Measurements from ENCODE around the gene SIRT5. TPM values are rescaled to one million over a fixed set of nuclear protein-coding genes. Genes with fewer than 3 reads are reported as not detected.

SIRT5 gene
- total RNA-seq, 2 experiments from 2014 or later = 10.0 to 10.5 TPM

- peaks cover 15% of the 10 kb centered on the region for H3K4me1 Mint-ChIP-seq
- POLR2A ChIA-PET = interaction anchor here (2.1 kb wide), 1 partner anchor 14 kb away, joined by 8 read pairs; the partner anchor contains the start of gene NOL7
- no peak overlapping the region for H3K27ac Mint-ChIP-seq
- no peaks in the 10 kb centered on the region for H3K9me3 Mint-ChIP-seq
- H3K36me3 Mint-ChIP-seq (ENCODE audit: low read depth) = peaks cover 66% of the 10 kb centered on the region
- H3K27me3 Mint-ChIP-seq = no peaks in the 10 kb centered on the region
- CTCF ChIA-PET = interaction anchor here (0.7 to 1.8 kb wide), 3 partner anchors 14 to 206 kb away, joined by 4 to 8 read pairs (median 5); partner anchors contain the start of gene NOL7
- DNase-seq = no peak
- no peak overlapping the region for H3K4me3 Mint-ChIP-seq
These were observed 55.2 kb downstream of the SIRT5 start for GRCh38 chr6:13629459-13630116.

GRCh38 chr6:13630499-13630898, 56.1 kb downstream of the SIRT5 start:
- H3K4me1 Mint-ChIP-seq = peaks cover 14% of the 10 kb centered on the region
- CTCF ChIA-PET = interaction anchor here (0.7 to 2.0 kb wide), 4 partner anchors 15 to 205 kb away, joined by 4 to 8 read pairs (median 6); partner anchors contain the start of genes NOL7 and SIRT5
- POLR2A ChIA-PET = interaction anchor here (2.1 kb wide), 1 partner anchor 15 kb away, joined by 8 read pairs; the partner anchor contains the start of gene NOL7
- H3K27me3 Mint-ChIP-seq = no peaks in the 10 kb centered on the region
- no peak overlapping the region for H3K27ac Mint-ChIP-seq
- DNase-seq = no peak
- peaks cover 69% of the 10 kb centered on the region for H3K36me3 Mint-ChIP-seq (ENCODE audit: low read depth)
- H3K9me3 Mint-ChIP-seq = no peaks in the 10 kb centered on the region
- H3K4me3 Mint-ChIP-seq = no peak overlapping the region

- Mint-ChIP-seq H3K4me1 (peaks cover 33% of the 10 kb centered on the region), H3K27ac (no peak overlapping the region), H3K27me3 (no peaks in the 10 kb centered on the region), H3K9me3 (no peaks in the 10 kb centered on the region), H3K36me3 (ENCODE audit: low read depth) (peaks cover 73% of the 10 kb centered on the region), H3K4me3 (no peak overlapping the region)
- DNase-seq = no peak
- POLR2A ChIA-PET = interaction anchor here (4.5 kb wide), 1 partner anchor 17 kb away, joined by 24 read pairs; the partner anchor contains the start of gene NOL7
- CTCF ChIA-PET = interaction anchor here (1.2 to 2.3 kb wide), 3 partner anchors 9 to 70 kb away, joined by 3 to 11 read pairs (median 5); partner anchors contain the start of gene NOL7
These were observed 58.9 kb downstream of the SIRT5 start for GRCh38 chr6:13633343-13633742.

GRCh38 chr6:13635948-13636658, 61.7 kb downstream of the SIRT5 start:
- Mint-ChIP-seq H3K27me3 (no peaks in the 10 kb centered on the region), H3K36me3 (ENCODE audit: low read depth) (peaks cover 67% of the 10 kb centered on the region), H3K27ac (peak overlapping the region; percentile 76), H3K4me3 (peak overlapping the region; percentile 2), H3K4me1 (peaks cover 27% of the 10 kb centered on the region), H3K9me3 (no peaks in the 10 kb centered on the region)
- no peak for DNase-seq
- CTCF ChIA-PET = interaction anchor here (1.0 to 2.6 kb wide), 3 partner anchors 11 to 173 kb away, joined by 3 to 12 read pairs (median 6); partner anchors contain the start of gene NOL7
- POLR2A ChIA-PET = interaction anchor here (0.9 to 4.5 kb wide), 6 partner anchors 12 to 128 kb away, joined by 3 to 24 read pairs (median 4); partner anchors contain the start of genes NOL7 and RANBP9

- POLR2A ChIA-PET = interaction anchor here (4.5 kb wide), 1 partner anchor 22 kb away, joined by 24 read pairs; the partner anchor contains the start of gene NOL7
- Mint-ChIP-seq H3K4me1 (peaks cover 27% of the 10 kb centered on the region), H3K36me3 (ENCODE audit: low read depth) (peaks cover 62% of the 10 kb centered on the region), H3K9me3 (no peaks in the 10 kb centered on the region), H3K27me3 (no peaks in the 10 kb centered on the region), H3K27ac (no peak overlapping the region), H3K4me3 (no peak overlapping the region)
- no peak for DNase-seq
- CTCF ChIA-PET = interaction anchor here (1.7 kb wide), 1 partner anchor 72 kb away, joined by 5 read pairs; no protein-coding TSS in a partner anchor
These were observed 63.6 kb downstream of the SIRT5 start for GRCh38 chr6:13638014-13638413.

GRCh38 chr6:13638626-13639025, 64.2 kb downstream of the SIRT5 start:
- no peaks in the 10 kb centered on the region for H3K9me3 Mint-ChIP-seq
- H3K27ac Mint-ChIP-seq = no peak overlapping the region
- no peak overlapping the region for H3K4me3 Mint-ChIP-seq
- peaks cover 66% of the 10 kb centered on the region for H3K36me3 Mint-ChIP-seq (ENCODE audit: low read depth)
- ChIA-PET CTCF (interaction anchor here (1.7 kb wide), 1 partner anchor 71 kb away, joined by 5 read pairs; no protein-coding TSS in a partner anchor), POLR2A (no interaction called here)
- DNase-seq = no peak
- H3K4me1 Mint-ChIP-seq = peaks cover 30% of the 10 kb centered on the region
- H3K27me3 Mint-ChIP-seq = no peaks in the 10 kb centered on the region

GRCh38 chr6:13641315-13641714, 66.9 kb downstream of the SIRT5 start:
- ChIA-PET CTCF (no interaction called here), POLR2A (interaction anchor here (1.2 to 1.9 kb wide), 3 partner anchors 25 to 70 kb away, joined by 3 to 5 read pairs (median 5); partner anchors contain the start of gene RANBP9)
- Mint-ChIP-seq H3K27ac (no peak overlapping the region), H3K27me3 (no peaks in the 10 kb centered on the region), H3K36me3 (ENCODE audit: low read depth) (peaks cover 48% of the 10 kb centered on the region), H3K4me3 (no peak overlapping the region), H3K4me1 (peaks cover 18% of the 10 kb centered on the region), H3K9me3 (no peaks in the 10 kb centered on the region)
- no peak for DNase-seq

- H3K9me3 Mint-ChIP-seq = no peaks in the 10 kb centered on the region
- POLR2A ChIA-PET = interaction anchor here (0.9 to 1.9 kb wide), 2 partner anchors 39 to 66 kb away, joined by 3 to 5 read pairs; no protein-coding TSS in a partner anchor
- DNase-seq = no peak
- no peaks in the 10 kb centered on the region for H3K27me3 Mint-ChIP-seq
- H3K36me3 Mint-ChIP-seq (ENCODE audit: low read depth) = peaks cover 35% of the 10 kb centered on the region
- CTCF ChIA-PET = no interaction called here
- peaks cover 7% of the 10 kb centered on the region for H3K4me1 Mint-ChIP-seq
- no peak overlapping the region for H3K27ac Mint-ChIP-seq
- H3K4me3 Mint-ChIP-seq = no peak overlapping the region
These were observed 68.7 kb downstream of the SIRT5 start for GRCh38 chr6:13643125-13643524.

GRCh38 chr6:13648850-13649249, 74.4 kb downstream of the SIRT5 start:
- DNase-seq = no peak
- H3K27me3 Mint-ChIP-seq = no peaks in the 10 kb centered on the region
- H3K4me1 Mint-ChIP-seq = peaks cover 8% of the 10 kb centered on the region
- CTCF ChIA-PET = interaction anchor here (0.5 to 1.7 kb wide), 6 partner anchors 24 to 346 kb away, joined by 3 to 8 read pairs (median 4); partner anchors contain the start of gene NOL7
- H3K9me3 Mint-ChIP-seq = no peaks in the 10 kb centered on the region
- peaks cover 32% of the 10 kb centered on the region for H3K36me3 Mint-ChIP-seq (ENCODE audit: low read depth)
- no peak overlapping the region for H3K4me3 Mint-ChIP-seq
- POLR2A ChIA-PET = interaction anchor here (0.6 to 1.6 kb wide), 4 partner anchors 9 to 63 kb away, joined by 3 to 6 read pairs (median 3); partner anchors contain the start of gene NOL7
- H3K27ac Mint-ChIP-seq = no peak overlapping the region

GRCh38 chr6:13649393-13649792, 75.0 kb downstream of the SIRT5 start:
- Mint-ChIP-seq H3K4me1 (peaks cover 8% of the 10 kb centered on the region), H3K4me3 (peak overlapping the region; percentile 3), H3K27me3 (no peaks in the 10 kb centered on the region), H3K36me3 (ENCODE audit: low read depth) (peaks cover 33% of the 10 kb centered on the region), H3K9me3 (no peaks in the 10 kb centered on the region), H3K27ac (peak overlapping the region; percentile 3)
- no peak for DNase-seq
- ChIA-PET POLR2A (interaction anchor here (0.6 to 1.6 kb wide), 4 partner anchors 9 to 63 kb away, joined by 3 to 6 read pairs (median 3); partner anchors contain the start of gene NOL7), CTCF (interaction anchor here (0.7 to 1.7 kb wide), 4 partner anchors 25 to 347 kb away, joined by 3 to 8 read pairs (median 4); partner anchors contain the start of gene NOL7)

- ChIA-PET CTCF (interaction anchor here (1.9 kb wide), 1 partner anchor 28 kb away, joined by 4 read pairs; no protein-coding TSS in a partner anchor), POLR2A (interaction anchor here (0.9 kb wide), 1 partner anchor 42 kb away, joined by 3 read pairs; no protein-coding TSS in a partner anchor)
- peaks cover 14% of the 10 kb centered on the region for H3K4me1 Mint-ChIP-seq
- no peak overlapping the region for H3K4me3 Mint-ChIP-seq
- H3K27me3 Mint-ChIP-seq = no peaks in the 10 kb centered on the region
- no peaks in the 10 kb centered on the region for H3K9me3 Mint-ChIP-seq
- peaks cover 44% of the 10 kb centered on the region for H3K36me3 Mint-ChIP-seq (ENCODE audit: low read depth)
- H3K27ac Mint-ChIP-seq = no peak overlapping the region
- DNase-seq = no peak
These were observed 78.9 kb downstream of the SIRT5 start for GRCh38 chr6:13653296-13653695.

GRCh38 chr6:13654496-13654895, 80.1 kb downstream of the SIRT5 start:
- Mint-ChIP-seq H3K4me1 (peaks cover 8% of the 10 kb centered on the region), H3K36me3 (ENCODE audit: low read depth) (peaks cover 37% of the 10 kb centered on the region), H3K27me3 (no peaks in the 10 kb centered on the region), H3K4me3 (no peak overlapping the region), H3K9me3 (no peaks in the 10 kb centered on the region), H3K27ac (no peak overlapping the region)
- ChIA-PET POLR2A (interaction anchor here (1.1 kb wide), 1 partner anchor 55 kb away, joined by 3 read pairs; no protein-coding TSS in a partner anchor), CTCF (no interaction called here)
- DNase-seq = no peak

All from activated CD4-positive, alpha-beta memory T cell treated with anti-CD3 and anti-CD28 coated beads, Interleukin-2, amount 10 ng/mL, durations not matched to agents 7 days and 5 days (primary cell).